ENCODE data around the gene FOXQ1.
"Not testable (repeated sequence)": the region's sequence is repeated elsewhere in the genome, so short reads cannot be mapped to it uniquely, and the experiment has no call there.

Gene FOXQ1

DNA sequence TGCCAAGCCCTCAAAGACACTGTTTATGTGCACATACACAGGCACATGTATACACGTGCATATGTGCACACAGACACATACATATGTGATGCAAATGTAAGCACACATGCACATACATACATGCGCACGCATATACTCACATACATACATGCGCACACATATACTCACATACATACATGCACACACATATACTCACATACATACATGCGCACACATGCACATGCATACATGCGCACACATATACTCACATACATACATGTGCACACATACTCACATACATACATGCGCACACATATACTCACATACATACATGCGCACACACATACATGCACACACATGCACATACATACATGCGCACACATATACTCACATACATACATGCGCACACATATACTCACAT lies 20.5 kb upstream of the FOXQ1 start:
- no peak for DNase-seq

DNA sequence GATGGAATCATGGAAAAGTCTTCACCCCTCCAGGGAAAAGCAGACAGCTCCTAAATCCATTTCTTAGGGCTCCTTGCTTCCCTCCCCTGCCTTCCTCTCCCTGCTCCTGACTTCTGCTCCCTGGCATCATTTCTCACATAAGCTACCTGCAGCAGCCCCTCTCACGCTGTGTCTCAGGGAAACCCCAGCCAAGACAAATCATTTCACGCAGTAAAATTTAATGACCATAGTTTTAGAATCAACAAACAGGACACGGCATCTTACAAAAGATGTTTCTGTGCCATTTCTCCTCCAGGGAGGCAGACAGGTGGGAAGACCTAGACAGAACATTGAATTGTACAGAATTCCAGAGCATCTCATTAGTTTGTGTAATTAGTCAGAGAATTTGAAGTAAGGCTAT lies 16.5 kb upstream of the FOXQ1 start:
- no peak for DNase-seq

DNA sequence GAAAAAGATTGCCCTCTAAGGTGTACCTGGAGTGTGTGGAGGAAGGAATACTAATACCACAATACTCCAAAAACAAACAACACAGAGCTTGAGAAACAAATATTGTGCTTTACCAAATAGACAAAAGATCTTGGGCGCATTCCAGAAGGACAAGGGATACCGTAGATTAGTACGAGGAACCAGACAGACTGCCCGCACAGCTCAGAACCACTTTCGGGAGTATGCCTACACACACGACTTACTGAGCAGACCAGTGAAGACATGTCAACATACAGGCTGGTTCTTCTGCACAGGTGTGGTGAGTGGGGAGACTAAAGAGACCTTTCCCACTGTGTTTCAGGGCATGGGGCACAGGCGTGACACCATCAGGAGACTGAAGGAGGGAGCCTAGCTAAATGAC lies 15.8 kb upstream of the FOXQ1 start:
- no peak for DNase-seq

DNA sequence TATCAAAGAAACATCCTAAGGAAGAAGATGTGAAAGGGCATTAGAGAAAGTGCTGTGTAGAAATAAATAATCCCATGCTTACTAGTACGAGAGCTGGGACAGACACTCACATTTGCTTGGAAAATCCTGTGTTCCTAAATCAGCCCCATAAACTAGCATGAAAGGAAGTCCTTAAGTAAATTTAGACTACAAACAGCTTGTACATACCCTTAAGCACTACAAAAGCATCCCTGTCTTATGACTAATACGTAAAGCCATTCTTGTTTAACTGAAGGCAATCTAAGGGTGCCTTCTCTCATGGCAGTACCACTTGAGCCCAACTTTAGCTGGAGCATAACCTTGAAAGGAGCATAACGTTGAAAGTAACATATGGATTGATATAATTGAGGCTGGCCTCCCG lies 15.4 kb upstream of the FOXQ1 start:
- no peak for DNase-seq

DNA sequence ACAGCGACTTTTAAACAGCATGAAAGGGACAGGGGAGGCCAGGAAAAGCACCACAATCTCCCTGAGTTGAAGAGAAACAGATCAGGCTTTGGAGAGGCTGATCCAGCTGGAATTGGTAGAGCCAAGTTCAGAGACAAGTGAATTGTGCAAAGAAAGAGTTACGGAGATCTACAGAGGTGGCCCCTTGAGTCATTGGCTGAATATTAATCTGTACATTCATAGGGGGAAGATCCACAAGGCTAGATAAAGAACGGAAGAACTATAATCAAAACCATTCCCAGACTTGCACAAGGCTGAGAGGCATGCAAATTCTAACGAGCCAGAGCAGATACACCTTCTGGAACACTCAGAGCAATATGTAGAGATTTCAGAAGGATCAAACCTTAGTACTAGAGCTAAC lies 14.2 kb upstream of the FOXQ1 start:
- no peak for DNase-seq

DNA sequence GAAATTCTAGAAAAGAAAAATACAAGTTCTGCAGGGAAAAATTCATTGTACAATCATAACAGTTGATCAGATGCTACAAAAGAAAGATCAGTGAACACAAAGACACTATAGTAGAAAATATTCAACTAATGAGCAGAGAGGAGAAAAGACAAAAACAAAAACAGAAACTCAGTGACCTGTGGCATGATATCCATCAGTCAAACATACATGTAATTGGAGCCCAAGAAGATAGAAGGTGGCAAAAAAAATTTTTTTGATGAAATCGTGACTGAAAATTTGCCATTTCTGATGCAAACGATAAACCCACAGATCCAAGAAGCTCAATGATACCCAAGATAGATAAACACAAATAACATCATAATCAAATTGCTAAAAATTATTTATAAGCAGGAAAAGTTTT lies 13.1 kb upstream of the FOXQ1 start:
- DNase-seq = no peak

DNA sequence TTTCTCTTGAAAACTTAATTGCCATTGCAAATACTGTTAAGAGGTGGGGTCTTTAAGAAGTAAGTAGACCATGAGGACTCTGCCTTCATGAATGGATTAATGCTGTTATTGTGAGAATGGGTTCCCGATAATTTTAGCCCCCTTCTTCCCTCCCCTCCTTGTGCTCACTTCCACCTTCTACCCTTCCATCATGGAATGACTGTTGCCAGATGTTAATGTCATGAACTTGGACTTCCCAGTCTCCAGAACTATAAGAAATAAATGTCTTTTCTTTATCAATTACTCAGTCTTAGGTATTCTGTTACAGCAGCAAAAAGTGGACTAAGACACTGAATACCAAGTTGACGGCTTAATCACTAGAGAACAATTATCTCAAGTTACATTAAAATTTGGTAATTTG lies 5.8 kb upstream of the FOXQ1 start:
- DNase-seq = no peak

DNA sequence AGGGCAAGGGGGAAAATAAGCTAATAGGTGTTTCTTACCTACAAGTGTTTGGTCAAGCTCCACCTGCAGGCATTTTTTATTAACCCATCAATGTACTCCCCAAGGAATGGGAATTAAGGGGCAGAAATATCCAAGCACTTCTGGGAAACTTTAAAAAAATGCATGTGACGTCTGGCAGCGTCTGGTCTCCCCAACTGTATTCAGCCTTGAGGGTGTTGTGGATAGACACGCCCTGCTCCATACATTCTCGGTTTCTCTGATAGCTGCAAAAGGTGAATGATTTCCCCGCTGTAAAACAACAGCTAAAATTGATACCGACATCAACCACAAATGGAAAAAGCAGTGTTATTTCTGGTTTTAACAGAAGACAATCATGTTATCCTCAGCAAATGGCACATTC lies 2.5 kb upstream of the FOXQ1 start:
- DNase-seq = no peak

DNA sequence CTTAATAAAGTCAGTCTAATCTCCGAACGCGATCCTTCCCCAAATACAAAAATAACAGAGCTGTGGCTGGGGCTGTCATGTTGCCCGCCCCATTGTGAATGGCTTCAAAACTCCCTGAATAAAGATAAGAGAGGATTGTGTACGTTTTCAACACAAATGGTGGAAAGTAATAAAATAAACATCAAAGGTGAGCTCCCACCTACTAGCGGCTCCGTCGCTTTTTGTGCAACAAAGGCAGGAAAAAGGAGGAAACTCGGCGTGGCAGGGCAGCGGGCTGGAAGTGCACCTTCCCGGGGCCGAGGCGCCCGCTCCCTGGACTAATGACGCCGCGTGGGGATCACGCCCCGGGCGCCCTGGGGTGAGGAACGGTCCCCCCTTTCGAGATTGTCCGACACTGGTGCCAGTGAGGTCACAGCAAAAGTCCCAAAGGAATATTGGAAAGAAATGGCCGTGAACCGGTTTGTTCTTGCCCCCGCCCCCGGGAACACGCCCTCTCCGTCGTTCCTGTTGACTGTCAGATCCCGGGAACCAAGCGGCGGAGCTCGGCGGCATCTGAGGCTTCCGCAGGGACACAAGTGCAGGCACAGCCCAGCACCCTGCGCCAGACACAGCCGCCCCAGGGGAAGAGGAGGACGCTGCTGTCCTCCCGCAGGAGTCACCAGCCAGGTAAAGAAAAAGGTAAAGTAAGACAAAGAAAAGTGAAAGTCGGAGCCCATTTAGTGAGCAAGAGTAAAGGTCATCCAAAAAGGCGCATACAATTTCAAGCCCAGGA lies 1.1 kb upstream of the FOXQ1 start:
- DNase-seq = no peak

DNA sequence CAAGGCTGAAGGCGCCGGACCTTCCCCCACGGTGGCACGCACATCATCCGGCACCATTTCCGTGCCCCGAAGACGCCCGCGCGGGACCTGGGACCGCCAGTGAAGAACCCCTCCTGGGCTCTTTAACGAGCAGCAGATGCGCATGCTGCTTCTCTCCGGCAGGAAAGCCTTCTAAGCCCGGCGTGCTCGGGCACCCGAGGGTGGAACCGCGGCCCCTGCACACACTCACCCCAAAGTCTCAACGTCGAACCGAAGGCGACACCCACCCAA lies 240 bp downstream of the FOXQ1 start:
- DNase-seq = no peak

DNA sequence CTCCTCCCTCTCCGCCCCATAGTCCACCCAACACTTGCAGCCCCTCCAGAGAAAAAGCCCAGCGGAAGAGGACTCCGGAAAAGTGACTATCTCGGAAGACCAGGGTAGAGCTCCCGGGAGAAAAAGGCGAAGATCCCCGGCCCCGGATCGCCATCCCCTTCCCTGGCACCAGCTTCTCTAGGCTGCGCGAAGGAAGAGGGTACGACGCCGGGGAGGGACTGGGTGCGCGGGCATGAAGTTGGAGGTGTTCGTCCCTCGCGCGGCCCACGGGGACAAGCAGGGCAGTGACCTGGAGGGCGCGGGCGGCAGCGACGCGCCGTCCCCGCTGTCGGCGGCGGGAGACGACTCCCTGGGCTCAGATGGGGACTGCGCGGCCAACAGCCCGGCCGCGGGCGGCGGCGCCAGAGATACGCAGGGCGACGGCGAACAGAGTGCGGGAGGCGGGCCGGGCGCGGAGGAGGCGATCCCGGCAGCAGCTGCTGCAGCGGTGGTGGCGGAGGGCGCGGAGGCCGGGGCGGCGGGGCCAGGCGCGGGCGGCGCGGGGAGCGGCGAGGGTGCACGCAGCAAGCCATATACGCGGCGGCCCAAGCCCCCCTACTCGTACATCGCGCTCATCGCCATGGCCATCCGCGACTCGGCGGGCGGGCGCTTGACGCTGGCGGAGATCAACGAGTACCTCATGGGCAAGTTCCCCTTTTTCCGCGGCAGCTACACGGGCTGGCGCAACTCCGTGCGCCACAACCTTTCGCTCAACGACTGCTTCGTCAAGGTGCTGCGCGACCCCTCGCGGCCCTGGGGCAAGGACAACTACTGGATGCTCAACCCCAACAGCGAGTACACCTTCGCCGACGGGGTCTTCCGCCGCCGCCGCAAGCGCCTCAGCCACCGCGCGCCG lies 822 bp downstream of the FOXQ1 start:
- no peak for DNase-seq

DNA sequence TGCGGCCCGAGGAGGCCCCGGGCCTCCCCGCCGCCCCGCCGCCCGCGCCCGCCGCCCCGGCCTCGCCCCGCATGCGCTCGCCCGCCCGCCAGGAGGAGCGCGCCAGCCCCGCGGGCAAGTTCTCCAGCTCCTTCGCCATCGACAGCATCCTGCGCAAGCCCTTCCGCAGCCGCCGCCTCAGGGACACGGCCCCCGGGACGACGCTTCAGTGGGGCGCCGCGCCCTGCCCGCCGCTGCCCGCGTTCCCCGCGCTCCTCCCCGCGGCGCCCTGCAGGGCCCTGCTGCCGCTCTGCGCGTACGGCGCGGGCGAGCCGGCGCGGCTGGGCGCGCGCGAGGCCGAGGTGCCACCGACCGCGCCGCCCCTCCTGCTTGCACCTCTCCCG lies 1.5 kb downstream of the FOXQ1 start:
- DNase-seq = no peak

DNA sequence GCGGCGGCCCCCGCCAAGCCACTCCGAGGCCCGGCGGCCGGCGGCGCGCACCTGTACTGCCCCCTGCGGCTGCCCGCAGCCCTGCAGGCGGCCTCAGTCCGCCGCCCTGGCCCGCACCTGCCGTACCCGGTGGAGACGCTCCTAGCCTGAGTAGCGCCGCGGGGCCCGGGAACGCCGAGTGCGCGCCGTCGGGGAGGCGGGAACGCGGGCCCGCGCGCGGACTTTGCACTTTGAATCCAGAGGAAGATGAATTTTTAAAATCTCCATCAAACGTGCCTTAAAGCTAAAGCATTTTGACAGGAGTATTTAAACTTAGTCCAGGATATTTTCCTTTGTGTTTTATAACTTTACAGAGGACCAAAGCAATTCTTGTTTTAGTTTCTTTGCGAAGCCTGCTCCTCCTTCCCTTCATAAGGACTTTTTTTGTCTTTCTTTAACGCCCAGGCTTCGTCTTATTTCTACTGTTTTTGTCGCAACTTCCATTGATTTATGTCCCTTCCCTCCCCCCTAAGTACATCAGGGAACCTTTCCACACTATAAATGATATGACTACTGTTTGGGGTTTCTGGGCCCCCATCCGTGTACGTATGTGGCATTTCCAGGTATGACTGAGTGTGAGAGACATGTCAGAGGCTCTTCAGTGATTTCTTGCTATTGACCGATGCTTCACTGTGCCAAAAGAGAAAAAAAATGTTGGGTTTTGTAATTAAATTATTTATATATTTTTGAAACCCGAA lies 2.0 kb downstream of the FOXQ1 start:
- no peak for DNase-seq

DNA sequence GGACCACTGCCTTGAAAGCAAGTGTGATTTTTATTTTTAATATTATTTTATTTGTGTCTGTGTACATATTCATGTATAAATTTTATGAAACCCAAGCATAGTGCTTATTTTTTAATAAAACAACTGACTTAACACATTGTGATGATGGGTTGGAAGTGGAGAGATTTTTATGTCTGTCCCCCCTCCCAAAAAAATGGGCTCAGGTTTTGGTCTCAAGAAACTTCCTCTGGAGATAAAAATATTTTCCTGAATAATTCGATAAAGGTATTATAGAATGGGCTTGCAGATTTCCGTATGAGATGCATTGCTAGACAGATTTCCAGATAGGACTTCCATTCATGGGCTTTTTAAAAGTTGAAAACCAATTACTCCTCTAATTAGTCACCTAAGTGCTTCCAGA lies 2.7 kb downstream of the FOXQ1 start:
- DNase-seq = no peak

DNA sequence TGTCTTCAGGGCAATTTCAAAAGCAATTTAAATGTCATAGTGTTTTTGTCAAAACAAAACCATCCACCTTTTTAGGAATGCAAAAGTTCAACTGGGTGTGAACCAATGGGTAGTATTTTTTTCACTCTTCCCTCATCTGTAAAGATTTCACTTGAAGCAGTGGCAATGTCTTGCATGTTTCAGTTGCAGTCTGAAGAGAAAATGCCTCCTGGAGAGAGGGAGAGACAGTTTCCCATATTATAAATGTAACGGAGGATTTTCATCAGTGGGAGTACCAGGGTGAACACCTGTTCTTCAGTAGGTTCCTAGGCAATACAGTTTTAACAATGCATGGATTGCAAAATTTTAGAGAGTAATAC lies 3.3 kb downstream of the FOXQ1 start:
- no peak for DNase-seq

DNA sequence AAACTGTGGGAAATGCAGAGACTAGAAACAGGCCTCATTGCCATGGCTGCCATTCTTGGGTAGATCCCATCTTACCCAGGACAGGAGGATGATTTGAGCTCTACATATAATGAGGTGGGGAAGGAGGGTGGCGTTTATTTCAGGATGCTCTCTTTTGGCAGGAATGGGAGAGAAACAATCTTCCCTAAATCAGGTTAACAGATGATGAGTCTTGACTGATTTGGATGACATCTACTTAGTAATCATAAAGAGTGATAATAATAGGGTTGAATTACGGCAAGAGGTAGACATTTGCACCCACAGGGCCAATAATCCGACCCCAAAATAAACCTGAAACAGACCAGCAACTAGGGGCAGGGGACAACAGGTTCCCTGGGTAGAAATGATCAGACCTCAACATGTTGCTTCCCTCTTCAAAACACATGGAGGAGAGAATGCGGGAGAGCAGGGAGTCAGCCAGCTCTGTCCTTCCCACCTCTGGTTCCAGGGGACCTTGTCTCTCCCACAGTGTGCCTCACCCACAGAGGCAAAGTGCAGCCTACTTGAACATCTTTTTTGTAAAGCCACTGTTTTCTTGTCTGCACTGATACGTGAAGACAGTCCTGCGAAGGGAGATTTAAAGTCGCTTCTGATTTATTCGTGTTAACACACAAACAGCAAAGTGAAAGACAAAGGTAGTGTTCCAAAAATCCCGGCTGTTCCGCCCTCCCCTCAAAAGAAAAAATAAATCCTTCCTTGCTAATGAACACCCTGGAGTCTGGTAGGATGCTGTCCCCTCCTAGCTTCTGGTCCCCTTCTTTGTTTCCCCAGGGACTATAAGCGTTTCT lies 3.9 kb downstream of the FOXQ1 start:
- DNase-seq = no peak

DNA sequence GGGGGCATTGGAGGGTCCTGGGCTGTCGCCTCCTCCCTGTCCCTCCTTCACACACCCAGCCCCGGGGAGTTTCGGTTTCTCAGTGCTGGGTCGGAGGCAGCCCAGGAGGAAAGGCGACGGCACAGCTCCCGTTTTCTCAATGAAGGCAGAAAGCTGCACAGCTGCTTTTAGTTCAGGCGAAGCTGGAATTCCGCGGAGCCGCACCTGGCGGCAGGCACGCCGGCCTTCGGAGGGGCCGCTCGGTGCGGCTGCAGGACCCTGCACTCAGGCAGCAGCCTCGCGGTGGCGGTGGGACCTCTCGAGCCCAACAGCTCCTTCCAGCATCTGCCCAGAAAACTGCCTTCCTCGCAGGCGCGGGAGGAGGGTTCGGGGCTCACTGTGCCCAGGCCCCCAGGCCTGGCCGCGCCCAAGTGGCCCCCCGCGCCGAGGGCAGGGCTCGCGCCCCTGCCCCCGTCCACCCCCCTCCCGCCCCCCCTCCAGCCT lies 4.6 kb downstream of the FOXQ1 start:
- DNase-seq = no peak

DNA sequence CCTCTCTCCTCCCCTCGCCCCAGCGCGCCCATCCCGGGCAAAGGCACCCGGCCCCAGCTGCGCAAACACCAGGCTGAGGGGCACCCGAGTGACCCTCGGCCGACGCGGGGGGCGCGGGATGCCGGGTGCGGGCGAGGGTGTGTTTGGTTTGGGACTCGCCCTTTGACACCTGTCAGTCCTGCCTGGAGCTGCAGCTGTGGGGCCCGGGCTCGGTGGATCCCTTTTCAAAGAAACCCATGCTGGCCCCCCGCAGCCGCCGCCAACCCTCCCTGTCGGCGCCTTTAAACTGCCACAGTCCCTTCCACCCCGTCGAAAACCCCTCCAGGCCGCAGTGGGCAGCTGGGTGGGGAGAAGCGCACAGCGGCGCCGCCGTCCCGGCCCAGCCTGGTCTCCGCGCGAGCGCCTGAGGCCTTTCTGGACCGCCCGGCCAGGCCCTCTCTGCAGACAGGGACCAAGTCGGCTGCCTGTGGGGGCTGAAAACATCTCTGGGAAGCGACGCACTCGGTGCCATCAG lies 5.5 kb downstream of the FOXQ1 start:
- no peak for DNase-seq

DNA sequence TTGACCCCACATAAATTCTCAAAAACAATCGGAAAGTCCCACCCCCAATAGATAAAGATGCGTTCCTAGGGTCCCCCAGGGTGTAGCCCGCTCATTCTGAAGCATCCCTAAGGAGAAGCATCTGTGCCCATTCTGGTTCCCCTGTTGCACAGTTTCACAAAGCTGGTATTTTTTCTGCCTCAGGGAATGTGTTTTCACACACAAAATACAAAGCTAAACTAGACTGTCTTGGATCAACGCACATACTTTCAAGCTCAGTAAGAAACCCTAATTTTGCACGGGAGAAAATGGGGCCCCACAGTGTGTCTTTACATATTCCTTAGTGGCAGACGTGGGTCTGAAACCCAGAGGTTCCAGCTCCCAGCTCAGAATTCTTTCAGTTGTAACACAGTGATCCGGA lies 6.1 kb downstream of the FOXQ1 start:
- no peak for DNase-seq

DNA sequence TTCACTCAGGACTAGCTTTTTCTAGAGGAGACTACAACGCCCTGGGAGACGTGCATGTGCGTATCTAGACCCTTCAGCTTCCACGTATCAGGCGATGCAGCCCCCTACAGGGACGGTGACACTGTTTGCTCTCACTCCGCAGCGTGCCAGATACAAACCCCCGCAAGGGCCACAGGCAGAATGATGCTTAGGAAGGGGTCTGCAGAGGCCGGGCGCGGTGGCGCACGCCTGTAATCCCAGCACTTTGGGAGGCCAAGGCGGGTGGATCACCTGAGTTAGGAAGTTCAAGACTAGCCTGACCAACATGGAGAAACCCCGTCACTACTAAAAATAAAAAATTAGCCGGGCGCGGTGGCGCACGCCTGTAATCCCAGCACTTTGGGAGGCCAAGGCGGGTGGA lies 6.7 kb downstream of the FOXQ1 start:
- DNase-seq = not testable (repeated sequence)

DNA sequence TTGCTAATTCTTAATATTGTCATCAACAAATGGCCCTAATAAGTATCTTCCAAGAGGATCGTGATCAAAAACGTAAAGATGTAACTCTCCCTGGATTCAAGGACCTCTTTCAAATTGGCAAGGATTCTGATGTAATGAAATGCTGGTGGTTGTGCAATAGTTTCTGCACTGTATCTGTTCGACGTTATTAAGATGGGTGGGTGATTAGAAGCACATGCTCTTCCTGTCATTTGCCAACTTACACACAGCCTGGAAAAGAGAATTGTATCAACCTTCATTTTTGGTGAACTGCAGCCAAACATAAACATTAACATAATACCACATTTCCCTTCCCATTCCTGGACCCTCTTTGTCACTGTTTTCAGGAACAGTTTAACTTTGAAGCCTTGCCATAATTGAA lies 9.8 kb downstream of the FOXQ1 start:
- no peak for DNase-seq

DNA sequence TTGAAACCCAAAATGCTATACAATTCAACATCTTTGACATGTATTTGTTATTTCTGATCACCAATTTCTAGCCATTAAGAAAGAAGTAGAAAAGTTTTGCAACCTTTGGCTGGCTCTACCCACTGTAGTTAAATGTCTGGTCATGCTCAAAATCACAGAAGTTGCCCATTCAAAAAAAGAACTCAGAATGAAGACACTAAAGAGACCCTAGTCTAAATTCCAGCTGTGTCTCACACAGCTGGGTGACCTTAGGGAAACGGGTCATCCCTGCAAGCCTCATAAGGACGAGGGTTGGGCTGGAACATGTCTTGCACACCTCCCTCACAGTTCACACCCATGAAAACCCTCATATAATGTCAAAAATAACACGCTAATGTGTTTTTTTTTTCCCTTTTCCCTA lies 10.3 kb downstream of the FOXQ1 start:
- DNase-seq = no peak

DNA sequence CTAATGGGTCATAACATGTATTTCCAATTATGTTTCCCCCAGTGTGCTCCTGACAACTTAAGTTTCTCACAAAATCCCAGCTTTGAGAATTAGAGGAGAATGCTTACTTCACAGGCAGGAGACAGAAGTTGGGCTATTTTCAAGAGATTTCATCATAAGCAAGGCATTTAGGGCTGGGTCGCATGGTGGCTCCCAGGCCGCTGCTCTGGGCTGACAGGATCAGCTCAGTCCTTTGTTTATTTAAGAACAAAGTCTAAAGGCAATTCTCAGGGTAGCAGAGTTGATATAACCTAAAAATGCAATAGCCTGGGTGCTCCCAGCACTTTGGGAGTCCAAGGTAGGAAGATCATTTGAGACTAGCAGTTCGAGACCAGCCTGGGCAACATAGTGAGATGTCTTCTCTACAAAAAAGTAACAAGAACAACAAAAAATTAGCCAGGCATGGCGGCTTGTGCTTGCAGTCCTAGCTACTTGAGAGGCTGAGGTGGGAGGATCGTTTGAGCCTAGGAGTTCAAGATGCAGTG lies 10.9 kb downstream of the FOXQ1 start:
- DNase-seq = no peak
